Trophoblast cell (in vitro differentiated cells and primary cell): Measurements from ENCODE around the gene MXD3.

ENCODE experiments used
- DNase-seq, 2 donors: peaks; one replicate each; pipeline ENCODE4 v3.0.0-alpha.2; 2016
- H2AFZ ChIP-seq: 2 replicates; pipeline ENCODE4 v1.6.1; 2013; ENCODE audit warnings: low read length, moderate library complexity, mild to moderate bottlenecking; ENCODE audit not compliant: insufficient read depth, poor library complexity
- H2AK5ac ChIP-seq: 2 replicates; pipeline ENCODE4 v1.6.1; 2013; ENCODE audit warnings: mild to moderate bottlenecking, low read length
- H2BK120ac ChIP-seq: 2 replicates; pipeline ENCODE4 v1.6.1; 2013; ENCODE audit warnings: low read length, mild to moderate bottlenecking, moderate library complexity; ENCODE audit not compliant: insufficient read depth, poor library complexity
- H2BK12ac ChIP-seq: 2 replicates; pipeline ENCODE4 v1.6.1; 2013; ENCODE audit warnings: mild to moderate bottlenecking, low read length, moderate library complexity
- H2BK5ac ChIP-seq: 2 replicates; pipeline ENCODE4 v1.6.1; 2013; ENCODE audit warnings: low read length, low read depth, moderate library complexity, mild to moderate bottlenecking; ENCODE audit not compliant: poor library complexity
- H3K14ac ChIP-seq: 2 replicates; pipeline ENCODE4 v1.6.1; 2013; ENCODE audit warnings: mild to moderate bottlenecking, low read length
- H3K18ac ChIP-seq: 2 replicates; pipeline ENCODE4 v1.6.1; 2013; ENCODE audit warnings: mild to moderate bottlenecking, low read length
- H3K23ac ChIP-seq: 2 replicates; pipeline ENCODE4 v1.6.1; 2013; ENCODE audit warnings: low read length
- H3K27ac ChIP-seq: 2 replicates; pipeline ENCODE4 v1.5.1; 2013; ENCODE audit warnings: low read depth, mild to moderate bottlenecking, inconsistent platforms, low read length, moderate library complexity
- H3K27me3 ChIP-seq: 2 replicates; pipeline ENCODE4 v1.6.1; 2013; ENCODE audit warnings: inconsistent platforms, mild to moderate bottlenecking, low read length, moderate library complexity; ENCODE audit not compliant: insufficient read depth
- H3K36me3 ChIP-seq, 2 experiments: 1 replicate in 1 of 2; 2 replicates in 1 of 2; pipeline ENCODE4 v1.6.1; 2013; ENCODE audit warnings: low read length in 2 of 2, mild to moderate bottlenecking in 2 of 2, moderate library complexity in 1 of 2; ENCODE audit not compliant: insufficient read depth in 2 of 2, control insufficient read depth in 1 of 2
- H3K4ac ChIP-seq: 2 replicates; pipeline ENCODE4 v1.6.1; 2013; ENCODE audit warnings: low read depth, mild to moderate bottlenecking, low read length, moderate library complexity
- H3K4me1 ChIP-seq, 2 experiments: 1 replicate in 1 of 2; 2 replicates in 1 of 2; pipeline ENCODE4 v1.6.1; 2013; ENCODE audit warnings: low read length in 2 of 2, mild to moderate bottlenecking in 2 of 2, moderate library complexity in 1 of 2; ENCODE audit not compliant: insufficient read depth in 2 of 2, control insufficient read depth in 1 of 2
- H3K4me2 ChIP-seq: 2 replicates; pipeline ENCODE4 v1.6.1; 2013; ENCODE audit warnings: inconsistent platforms, mild to moderate bottlenecking, low read length, moderate library complexity
- H3K4me3 ChIP-seq: 2 replicates; pipeline ENCODE4 v1.5.1; 2013; ENCODE audit warnings: mild to moderate bottlenecking, low read depth, low read length, inconsistent platforms
- H3K79me1 ChIP-seq: one replicate; pipeline ENCODE4 v1.6.1; 2013; ENCODE audit warnings: low read length
- H3K79me2 ChIP-seq: 2 replicates; pipeline ENCODE4 v1.6.1; 2013; ENCODE audit warnings: low read length, mild to moderate bottlenecking; ENCODE audit not compliant: control insufficient read depth, insufficient read depth, poor library complexity
- H3K9ac ChIP-seq: 2 replicates; pipeline ENCODE4 v1.6.1; 2013; ENCODE audit warnings: mild to moderate bottlenecking, low read length
- H3K9me3 ChIP-seq: 2 replicates; pipeline ENCODE4 v1.6.1; 2013; ENCODE audit warnings: low read depth, mild to moderate bottlenecking, control low read depth, inconsistent platforms, low read length; ENCODE audit not compliant: insufficient read depth
- H4K12ac ChIP-seq: 2 replicates; pipeline ENCODE4 v1.6.1; 2013; ENCODE audit warnings: low read depth, mild to moderate bottlenecking, low read length, moderate library complexity
- H4K8ac ChIP-seq: 2 replicates; pipeline ENCODE4 v1.6.1; 2013; ENCODE audit warnings: low read depth, mild to moderate bottlenecking, low read length, moderate library complexity
- H4K91ac ChIP-seq: one replicate; pipeline ENCODE4 v1.6.1; 2013; ENCODE audit warnings: low read depth, mild to moderate bottlenecking, low read length, moderate library complexity
- WGBS: extraction: QIAGEN DNeasy Blood & Tissue Kit; methylation state at CpG from one replicate; pipeline ENCODE4 v1.1.7; 2013; ENCODE audit warnings: missing lambda C conversion rate; ENCODE audit not compliant: insufficient read length, insufficient coverage; ENCODE audit errors: extremely low coverage; 5-methylcytosine and 5-hydroxymethylcytosine counted together

The MXD3 gene

GRCh38 chr5:177312649-177313181, 1.0 kb upstream of the MXD3 start:
- peak in 1 of 2 donors; percentile 20 for DNase-seq
- H4K91ac ChIP-seq = peak overlapping the region; percentile 20
- H3K4me2 ChIP-seq = peak overlapping the region; percentile 86
- H3K79me2 ChIP-seq = peaks cover 4% of the 10 kb centered on the region
- no peak overlapping the region for H2BK120ac ChIP-seq
- H2BK12ac ChIP-seq = no peak overlapping the region
- H2AFZ ChIP-seq = peak overlapping the region; percentile 60
- no peaks in the 10 kb centered on the region for H3K9me3 ChIP-seq
- peaks cover 7% of the 10 kb centered on the region in 2 experiments for H3K36me3 ChIP-seq
- WGBS = no CpG with 5 or more reads among the region's 19 CpGs
- peak overlapping the region; percentile 39 for H3K14ac ChIP-seq
- peak overlapping the region; percentile 63 for H4K12ac ChIP-seq
- no peak overlapping the region for H3K27ac ChIP-seq
- H4K8ac ChIP-seq = peak overlapping the region; percentile 54
- peak overlapping the region; percentile 21 for H2BK5ac ChIP-seq
- peaks cover 10% of the 10 kb centered on the region for H3K79me1 ChIP-seq
- no peak overlapping the region for H3K18ac ChIP-seq
- no peak overlapping the region for H3K23ac ChIP-seq
- H2AK5ac ChIP-seq = peak overlapping the region; percentile 33
- H3K9ac ChIP-seq = no peak overlapping the region
- peaks cover 11 to 19% of the 10 kb centered on the region in 2 experiments for H3K4me1 ChIP-seq
- no peaks in the 10 kb centered on the region for H3K27me3 ChIP-seq
- H3K4ac ChIP-seq = no peak overlapping the region
- peak overlapping the region; percentile 23 for H3K4me3 ChIP-seq

GRCh38 chr5:177311392-177311722, 341 bp downstream of the MXD3 start:
- H3K4ac ChIP-seq = peak overlapping the region; percentile 14
- peak overlapping the region; percentile 86 for H3K4me2 ChIP-seq
- no CpG with 5 or more reads among the region's 23 CpGs for WGBS
- H2BK12ac ChIP-seq = no peak overlapping the region
- H2BK120ac ChIP-seq = no peak overlapping the region
- H2AK5ac ChIP-seq = peak overlapping the region; percentile 47
- H3K4me3 ChIP-seq = peak overlapping the region; percentile 73
- peak overlapping the region; percentile 50 for H4K91ac ChIP-seq
- peak overlapping the region; percentile 4 for H3K9ac ChIP-seq
- H2BK5ac ChIP-seq = peak overlapping the region; percentile 12
- H3K23ac ChIP-seq = no peak overlapping the region
- no peak overlapping the region for H3K27ac ChIP-seq
- peak overlapping the region; percentile 20 for H4K8ac ChIP-seq
- H3K9me3 ChIP-seq = no peaks in the 10 kb centered on the region
- H3K79me2 ChIP-seq = peaks cover 4% of the 10 kb centered on the region
- peak; percentile 63 to 75 for DNase-seq
- H3K4me1 ChIP-seq = peaks cover 11 to 19% of the 10 kb centered on the region in 2 experiments
- H3K36me3 ChIP-seq = peaks cover 15 to 19% of the 10 kb centered on the region in 2 experiments
- H2AFZ ChIP-seq = peak overlapping the region; percentile 81
- H3K14ac ChIP-seq = peak overlapping the region; percentile 65
- peak overlapping the region; percentile 66 for H4K12ac ChIP-seq
- H3K27me3 ChIP-seq = no peaks in the 10 kb centered on the region
- H3K79me1 ChIP-seq = peaks cover 10% of the 10 kb centered on the region
- peak overlapping the region; percentile 62 for H3K18ac ChIP-seq

- no peak overlapping the region for H4K8ac ChIP-seq
- no peak overlapping the region for H3K4ac ChIP-seq
- DNase-seq = peak in 1 of 2 donors; percentile 22
- no peak overlapping the region for H3K9ac ChIP-seq
- H2BK120ac ChIP-seq = no peak overlapping the region
- H3K79me1 ChIP-seq = peaks cover 10% of the 10 kb centered on the region
- H2BK5ac ChIP-seq = no peak overlapping the region
- WGBS = no CpG with 5 or more reads among the region's 20 CpGs
- peaks cover 11 to 19% of the 10 kb centered on the region in 2 experiments for H3K4me1 ChIP-seq
- no peaks in the 10 kb centered on the region for H3K9me3 ChIP-seq
- H2AFZ ChIP-seq = peak overlapping the region; percentile 81
- H3K4me3 ChIP-seq = peak overlapping the region; percentile 73
- H3K18ac ChIP-seq = no peak overlapping the region
- no peak overlapping the region for H3K27ac ChIP-seq
- no peak overlapping the region for H2BK12ac ChIP-seq
- no peak overlapping the region for H4K12ac ChIP-seq
- no peak overlapping the region for H2AK5ac ChIP-seq
- H3K36me3 ChIP-seq = peaks cover 20 to 24% of the 10 kb centered on the region in 2 experiments
- H4K91ac ChIP-seq = no peak overlapping the region
- H3K79me2 ChIP-seq = peaks cover 4% of the 10 kb centered on the region
- H3K14ac ChIP-seq = no peak overlapping the region
- H3K27me3 ChIP-seq = no peaks in the 10 kb centered on the region
- H3K4me2 ChIP-seq = peak overlapping the region; percentile 86
- H3K23ac ChIP-seq = no peak overlapping the region
Measured at GRCh38 chr5:177310757-177311391, 824 bp downstream of the MXD3 start.

GRCh38 chr5:177310332-177310731, 1.4 kb downstream of the MXD3 start:
- H3K4me1 ChIP-seq = peaks cover 11 to 19% of the 10 kb centered on the region in 2 experiments
- no peak overlapping the region for H3K4me2 ChIP-seq
- H3K4me3 ChIP-seq = no peak overlapping the region
- H3K23ac ChIP-seq = no peak overlapping the region
- peaks cover 4% of the 10 kb centered on the region for H3K79me2 ChIP-seq
- no peaks in the 10 kb centered on the region for H3K27me3 ChIP-seq
- no peak overlapping the region for H3K27ac ChIP-seq
- no peaks in the 10 kb centered on the region for H3K9me3 ChIP-seq
- peak overlapping the region; percentile 49 for H2AK5ac ChIP-seq
- H2AFZ ChIP-seq = no peak overlapping the region
- no peak overlapping the region for H3K18ac ChIP-seq
- H3K36me3 ChIP-seq = peaks cover 25 to 28% of the 10 kb centered on the region in 2 experiments
- H3K4ac ChIP-seq = no peak overlapping the region
- H4K12ac ChIP-seq = no peak overlapping the region
- no peak overlapping the region for H4K8ac ChIP-seq
- no peak overlapping the region for H3K14ac ChIP-seq
- no peak overlapping the region for H2BK12ac ChIP-seq
- no CpG with 5 or more reads among the region's 13 CpGs for WGBS
- H4K91ac ChIP-seq = no peak overlapping the region
- no peak overlapping the region for H3K9ac ChIP-seq
- no peak for DNase-seq
- peaks cover 10% of the 10 kb centered on the region for H3K79me1 ChIP-seq
- no peak overlapping the region for H2BK120ac ChIP-seq
- no peak overlapping the region for H2BK5ac ChIP-seq
